GM19328 (cell line): ENCODE results near the gene RCE1.
"Not testable (repeated sequence)": the region's sequence is repeated elsewhere in the genome, so short reads cannot be mapped to it uniquely, and the experiment has no call there.

Source experiments
- ATAC-seq: cut with Tn5 transposase; IDR thresholded peaks from one replicate; pipeline ENCODE4 v1.9.1; 2021; ENCODE audit warnings: mild to moderate bottlenecking, moderate library complexity; ENCODE audit not compliant: unreplicated experiment

Gene RCE1

GRCh38 chr11:66842896-66843775 is at the start of gene RCE1:
TSS of gene RCE1 (plus strand) at chr11:66843441. CDS start at chr11:66843456, 15 bp downstream.
- ATAC-seq, result peak; percentile 78

- ATAC-seq, result not testable (repeated sequence)
These were observed 43.4 kb upstream of the RCE1 start for GRCh38 chr11:66799815-66800214.

GRCh38 chr11:66800720-66801428 is 42.4 kb upstream of the RCE1 start:
- no peak for ATAC-seq

GRCh38 chr11:66809592-66809991 is 33.6 kb upstream of the RCE1 start:
- ATAC-seq, result no peak

GRCh38 chr11:66810576-66811185 is 32.6 kb upstream of the RCE1 start:
- ATAC-seq, result no peak

- ATAC-seq, result no peak
These were observed 28.6 kb upstream of the RCE1 start for GRCh38 chr11:66814678-66815077.

GRCh38 chr11:66815646-66816045 is 27.6 kb upstream of the RCE1 start:
- no peak for ATAC-seq

- no peak for ATAC-seq
These were observed 24.8 kb upstream of the RCE1 start for GRCh38 chr11:66818231-66818955.

- no peak for ATAC-seq
These were observed 22.9 kb upstream of the RCE1 start for GRCh38 chr11:66820381-66820780.

GRCh38 chr11:66820901-66821300 is 22.3 kb upstream of the RCE1 start:
- no peak for ATAC-seq

GRCh38 chr11:66823700-66824099 is 19.5 kb upstream of the RCE1 start:
- ATAC-seq, result no peak

GRCh38 chr11:66824573-66824972 is 18.7 kb upstream of the RCE1 start:
- not testable (repeated sequence) for ATAC-seq

GRCh38 chr11:66834539-66834845 is 8.7 kb upstream of the RCE1 start:
- ATAC-seq, result no peak

GRCh38 chr11:66834943-66835342 is 8.3 kb upstream of the RCE1 start:
- ATAC-seq, result no peak

- ATAC-seq, result no peak
These were observed 7.4 kb upstream of the RCE1 start for GRCh38 chr11:66835768-66836405.

- ATAC-seq, result no peak
These were observed 2.7 kb upstream of the RCE1 start for GRCh38 chr11:66840317-66841091.

GRCh38 chr11:66841861-66842260 is 1.4 kb upstream of the RCE1 start:
- no peak for ATAC-seq

- no peak for ATAC-seq
These were observed 743 bp upstream of the RCE1 start for GRCh38 chr11:66842501-66842895.

GRCh38 chr11:66843776-66844495 is 695 bp downstream of the RCE1 start:
- ATAC-seq, result no peak
